ENCODE measurements around the gene GNA12.

- TF ChIP-seq CTCF (optimal IDR thresholded peaks at IDR 0.05 in 1 of 3, IDR thresholded peaks at IDR 0.05 in 1 of 3, conservative IDR thresholded peaks at IDR 0.05 in 1 of 3; ENCODE audit: extremely low read depth in 1 of 3, insufficient read depth in 2 of 3, low read length in 3 of 3), result no peak
- TF ChIP-seq EZH2 (IDR thresholded peaks at IDR 0.05; ENCODE audit: low read length), result no peak
These were observed 32.0 kb downstream of the GNA12 start for GRCh38 chr7:2812114-2812487.

Data from keratinocyte (primary cell).